ENCODE results near the gene LDLRAP1. TPM values are rescaled to one million over a fixed set of nuclear protein-coding genes. Genes with fewer than 3 reads are reported as not detected.

The LDLRAP1 gene
- total and polyA plus RNA-seq, 9 donors: 9.1 to 17.4 (median 13.1) TPM

DNA sequence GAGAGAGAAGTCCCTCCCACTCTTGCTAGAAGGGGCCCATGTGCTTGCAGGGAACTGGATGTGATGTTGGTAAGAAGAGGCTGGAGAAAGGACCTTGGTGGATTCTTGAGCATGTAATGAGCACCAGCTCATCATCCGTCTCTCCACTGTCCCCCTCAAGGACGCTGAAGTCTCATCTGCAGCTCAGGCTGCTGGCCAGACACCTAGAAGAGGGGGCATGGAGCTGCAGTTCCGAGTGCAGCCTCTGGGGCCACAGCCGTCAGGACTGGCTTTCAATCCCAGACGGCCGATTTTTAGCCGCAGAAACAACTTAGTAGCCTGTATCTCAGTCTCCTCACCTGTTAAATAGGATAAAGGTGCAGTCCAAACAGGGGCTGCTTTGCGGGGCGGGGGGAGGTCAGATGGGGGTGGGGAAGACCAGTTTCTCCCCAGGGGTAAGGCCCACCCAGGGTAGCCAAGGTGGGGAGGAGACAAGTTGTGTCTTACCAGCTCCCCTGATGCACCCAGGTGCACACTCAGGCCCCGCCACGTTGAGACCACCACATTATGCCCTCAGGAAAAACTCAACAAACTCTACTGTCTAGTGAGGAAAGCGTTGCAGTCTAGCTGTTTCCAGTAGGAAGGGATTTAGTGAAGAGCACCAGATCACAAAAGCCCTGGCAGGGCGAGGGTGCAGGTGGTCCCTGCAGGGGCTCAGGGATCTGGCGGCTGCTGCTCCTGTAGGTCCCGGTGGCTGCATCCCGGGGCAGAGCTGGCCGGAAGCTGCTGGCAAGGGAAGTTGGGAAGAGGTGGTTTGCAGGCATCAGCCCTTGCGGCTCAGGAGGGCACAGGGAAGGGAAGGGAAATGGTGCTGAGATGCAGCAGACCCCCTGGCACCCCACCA lies 29.5 kb downstream of the LDLRAP1 start:
- DNase-seq: peak in 1 of 5 donors; percentile 54
- Histone ChIP-seq H3K27ac (no peak overlapping the region), H3K9me3 (no peaks in the 10 kb centered on the region), H3K4me1 (ENCODE audit: insufficient read depth) (peaks cover 2% of the 10 kb centered on the region), H3K4me3 (no peak overlapping the region), H3K36me3 (no peaks in the 10 kb centered on the region), H3K27me3 (no peaks in the 10 kb centered on the region)
- WGBS, 3 donors: 27 to 32% (median 27%) methylated on average over 18 of the region's 18 CpGs
- TF ChIP-seq POLR2A (IDR thresholded peaks at IDR 0.05): no peak
- TF ChIP-seq, protein P1, sequence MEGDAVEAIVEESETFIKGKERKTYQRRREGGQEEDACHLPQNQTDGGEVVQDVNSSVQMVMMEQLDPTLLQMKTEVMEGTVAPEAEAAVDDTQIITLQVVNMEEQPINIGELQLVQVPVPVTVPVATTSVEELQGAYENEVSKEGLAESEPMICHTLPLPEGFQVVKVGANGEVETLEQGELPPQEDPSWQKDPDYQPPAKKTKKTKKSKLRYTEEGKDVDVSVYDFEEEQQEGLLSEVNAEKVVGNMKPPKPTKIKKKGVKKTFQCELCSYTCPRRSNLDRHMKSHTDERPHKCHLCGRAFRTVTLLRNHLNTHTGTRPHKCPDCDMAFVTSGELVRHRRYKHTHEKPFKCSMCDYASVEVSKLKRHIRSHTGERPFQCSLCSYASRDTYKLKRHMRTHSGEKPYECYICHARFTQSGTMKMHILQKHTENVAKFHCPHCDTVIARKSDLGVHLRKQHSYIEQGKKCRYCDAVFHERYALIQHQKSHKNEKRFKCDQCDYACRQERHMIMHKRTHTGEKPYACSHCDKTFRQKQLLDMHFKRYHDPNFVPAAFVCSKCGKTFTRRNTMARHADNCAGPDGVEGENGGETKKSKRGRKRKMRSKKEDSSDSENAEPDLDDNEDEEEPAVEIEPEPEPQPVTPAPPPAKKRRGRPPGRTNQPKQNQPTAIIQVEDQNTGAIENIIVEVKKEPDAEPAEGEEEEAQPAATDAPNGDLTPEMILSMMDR (IDR thresholded peaks at IDR 0.05): peak in 2 of 3 donors; percentile 17 to 19
- intact Hi-C loops (cut with DNase I): no loop called here

DNA sequence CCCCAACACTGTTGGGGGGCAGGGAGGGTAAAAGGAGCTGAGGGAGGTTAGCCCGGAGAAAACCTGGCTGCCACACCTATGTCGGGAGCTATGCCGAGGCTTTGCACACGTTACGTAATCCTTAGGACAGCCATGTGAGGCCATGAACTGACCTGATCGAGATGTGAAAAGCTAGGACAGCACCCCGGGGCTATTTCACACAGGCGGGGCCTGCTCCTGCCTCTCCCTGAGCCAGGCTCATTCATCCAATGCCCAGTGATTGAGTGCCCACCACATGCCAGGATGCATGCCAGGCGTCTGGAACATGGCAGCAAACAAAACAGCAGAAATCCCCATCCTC lies 30.2 kb downstream of the LDLRAP1 start:
- Histone ChIP-seq H3K27ac (no peak overlapping the region), H3K4me1 (ENCODE audit: insufficient read depth) (peaks cover under 1% of the 10 kb centered on the region), H3K9me3 (no peaks in the 10 kb centered on the region), H3K27me3 (no peaks in the 10 kb centered on the region), H3K36me3 (no peaks in the 10 kb centered on the region), H3K4me3 (no peak overlapping the region)
- intact Hi-C loops (cut with DNase I): no loop called here
- 65 to 75% (median 75%) methylated on average over 9 of the region's 9 CpGs for WGBS, 3 donors
- no peak for TF ChIP-seq EP300 (IDR thresholded peaks at IDR 0.05)
- no peak for TF ChIP-seq POLR2A (IDR thresholded peaks at IDR 0.05)
- TF ChIP-seq, protein P1 (IDR thresholded peaks at IDR 0.05): no peak
- no peak for DNase-seq

DNA sequence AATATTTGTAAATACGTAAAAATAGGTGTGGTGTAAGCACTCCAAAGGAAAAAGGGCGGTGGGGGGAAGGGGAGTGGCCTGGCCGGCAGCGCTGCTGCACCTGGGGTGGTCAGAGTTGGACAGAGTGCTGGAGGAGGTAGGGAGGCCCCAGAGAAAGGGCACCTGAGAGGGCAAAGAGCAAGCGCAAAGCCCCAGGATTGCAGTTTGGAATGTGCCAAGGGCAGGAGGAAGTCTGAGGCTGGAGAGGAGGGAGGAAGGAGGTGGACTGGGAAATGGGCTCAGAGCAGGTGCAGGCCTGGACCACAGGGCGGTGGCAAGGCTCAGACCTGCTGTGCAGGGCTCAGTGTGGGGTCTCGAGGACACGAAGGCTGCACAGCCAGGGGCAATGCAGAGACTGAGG lies 30.6 kb downstream of the LDLRAP1 start:
- Histone ChIP-seq H3K36me3 (no peaks in the 10 kb centered on the region), H3K27ac (no peak overlapping the region), H3K9me3 (no peaks in the 10 kb centered on the region), H3K4me3 (no peak overlapping the region), H3K27me3 (no peaks in the 10 kb centered on the region), H3K4me1 (ENCODE audit: insufficient read depth) (no peaks in the 10 kb centered on the region)
- 71 to 81% (median 77%) methylated on average over 8 of the region's 8 CpGs for WGBS, 3 donors
- intact Hi-C loops (cut with DNase I): no loop called here
- no peak for TF ChIP-seq EP300 (IDR thresholded peaks at IDR 0.05)
- TF ChIP-seq POLR2A (IDR thresholded peaks at IDR 0.05): no peak
- TF ChIP-seq, protein P1 (IDR thresholded peaks at IDR 0.05): no peak
- no peak for DNase-seq

DNA sequence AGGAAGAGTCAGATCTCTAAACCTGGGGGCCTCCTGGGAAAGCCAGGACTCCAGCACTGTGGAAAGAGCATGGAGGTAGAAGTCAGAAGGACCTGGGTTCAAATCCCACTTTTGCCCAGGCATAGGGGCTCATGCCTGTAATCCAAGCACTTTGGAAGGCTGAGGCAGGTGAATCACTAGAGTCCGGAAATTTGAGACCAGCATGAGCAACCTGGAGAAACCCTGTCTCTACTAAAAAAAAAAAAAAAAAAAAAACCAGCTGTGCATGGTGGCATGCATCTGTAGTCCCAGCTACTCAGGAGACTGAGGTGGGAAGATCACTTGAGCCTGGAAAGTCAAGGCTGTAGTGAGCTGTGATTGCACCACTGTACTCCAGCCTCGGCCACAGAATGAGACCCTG lies 31.8 kb downstream of the LDLRAP1 start:
- Histone ChIP-seq H3K27ac (no peak overlapping the region), H3K4me3 (no peak overlapping the region), H3K9me3 (no peaks in the 10 kb centered on the region), H3K27me3 (no peaks in the 10 kb centered on the region), H3K4me1 (ENCODE audit: insufficient read depth) (no peaks in the 10 kb centered on the region), H3K36me3 (no peaks in the 10 kb centered on the region)
- 87 to 91% (median 88%) methylated on average over 2 of the region's 2 CpGs for WGBS, 3 donors
- intact Hi-C loops (cut with DNase I): no loop called here
- TF ChIP-seq POLR2A (IDR thresholded peaks at IDR 0.05): no peak
- TF ChIP-seq, protein P1 (IDR thresholded peaks at IDR 0.05): no peak
- TF ChIP-seq EP300 (IDR thresholded peaks at IDR 0.05): no peak
- DNase-seq: no peak
